H1 (cell line): ENCODE data around the gene KRT5. TPM values are rescaled to one million over a fixed set of nuclear protein-coding genes. Genes with fewer than 3 reads are reported as not detected.

Experiments
- CTCF ChIA-PET: fragments of 300-600 bp; sonication (Branson Sonifier 250); formaldehyde crosslinking; loops from one replicate; lab custom pipeline; 2021; ENCODE audit not compliant: partially characterized antibody; lab: Charles Lee
- POLR2A ChIA-PET: fragments of 300-600 bp; sonication (Branson Sonifier 250); formaldehyde crosslinking; loops from one replicate; lab custom pipeline; 2021; ENCODE audit warnings: inconsistent platforms; ENCODE audit not compliant: partially characterized antibody; lab: Charles Lee
- DNase-seq, 2 experiments: peaks; one replicate each; pipeline versions ENCODE4 v3.0.0 to v3.0.0-alpha.2; 2010 to 2022; ENCODE audit warnings: low spot score in 2 of 2, low read depth in 1 of 2, mixed read lengths in 1 of 2
- FAIRE-seq: peaks from 2 replicates; lab custom pipeline; 2011; peaks lifted over from hg19 to GRCh38; lab: Jason Lieb, UNC
- H2AFZ ChIP-seq: 2 replicates; pipeline ENCODE4 v1.8.1; 2012; ENCODE audit warnings: low read length, inconsistent platforms
- H2AK5ac ChIP-seq: 2 replicates; pipeline ENCODE4 v1.6.1; 2013; ENCODE audit warnings: low read depth, low read length
- H2BK120ac ChIP-seq: replicated peaks from 2 replicates; pipeline ENCODE3; 2013; ENCODE audit warnings: low read depth, low read length, inconsistent platforms
- H2BK12ac ChIP-seq: 2 replicates; pipeline ENCODE4 v1.6.1; 2013; ENCODE audit warnings: low read depth, low read length
- H2BK15ac ChIP-seq: 2 replicates; pipeline ENCODE4 v1.6.1; 2013; ENCODE audit warnings: low read length
- H2BK20ac ChIP-seq: 2 replicates; pipeline ENCODE4 v1.6.1; 2013; ENCODE audit warnings: low read length
- H2BK5ac ChIP-seq: 2 replicates; pipeline ENCODE4 v1.6.1; 2013; ENCODE audit warnings: low read depth, low read length
- H3K14ac ChIP-seq: 2 replicates; pipeline ENCODE4 v1.6.1; 2013; ENCODE audit warnings: inconsistent platforms; ENCODE audit not compliant: insufficient read length
- H3K18ac ChIP-seq: 2 replicates; pipeline ENCODE4 v1.6.1; 2013; ENCODE audit warnings: low read length; ENCODE audit errors: extremely low read depth
- H3K23ac ChIP-seq: 2 replicates; pipeline ENCODE4 v1.6.1; 2013; ENCODE audit warnings: inconsistent platforms; ENCODE audit not compliant: insufficient read length
- H3K23me2 ChIP-seq: 2 replicates; pipeline ENCODE4 v1.6.1; 2013; ENCODE audit warnings: low read depth, low read length
- H3K27ac ChIP-seq: 2 replicates; pipeline ENCODE4 v1.6.1; 2011; ENCODE audit warnings: low read depth, low read length, inconsistent platforms
- H3K27me3 ChIP-seq, 4 experiments: replicated peaks in 1 of 4; 1 replicate in 1 of 4; 2 replicates in 3 of 4; pipeline versions ENCODE4 v1.6.1 to v1.8.1; 2011 to 2013; ENCODE audit warnings: low read length in 3 of 4, mild to moderate bottlenecking in 3 of 4, inconsistent platforms in 2 of 4, mixed read lengths in 2 of 4, moderate library complexity in 1 of 4; ENCODE audit not compliant: control insufficient read depth in 3 of 4, insufficient read depth in 3 of 4; ENCODE audit errors: extremely low read depth in 1 of 4
- H3K36me3 ChIP-seq, 4 experiments: 2 replicates each; pipeline versions ENCODE4 v1.6.1 to v1.8.1; 2011 to 2013; ENCODE audit warnings: mild to moderate bottlenecking in 4 of 4, low read length in 3 of 4, moderate library complexity in 2 of 4, control low read depth in 1 of 4, inconsistent platforms in 1 of 4; ENCODE audit not compliant: insufficient read depth in 4 of 4, control insufficient read depth in 2 of 4
- H3K4ac ChIP-seq: replicated peaks from 2 replicates; pipeline ENCODE3; 2013; ENCODE audit warnings: low read length, low read depth, mixed read lengths, inconsistent platforms; ENCODE audit not compliant: insufficient read length
- H3K4me1 ChIP-seq, 4 experiments: replicated peaks in 1 of 4; 1 replicate in 1 of 4; 2 replicates in 3 of 4; pipeline versions ENCODE4 v1.6.1 to v1.8.1; 2011 to 2013; ENCODE audit warnings: low read length in 3 of 4, inconsistent platforms in 2 of 4, mixed read lengths in 1 of 4; ENCODE audit not compliant: insufficient read depth in 4 of 4, control insufficient read depth in 3 of 4
- H3K4me2 ChIP-seq, 2 experiments: 2 replicates each; pipeline versions ENCODE4 v1.6.1 to v1.8.1; 2011 to 2013; ENCODE audit warnings: low read depth in 2 of 2, low read length in 2 of 2, control low read depth in 1 of 2, inconsistent platforms in 1 of 2, mild to moderate bottlenecking in 1 of 2; ENCODE audit not compliant: insufficient read depth in 1 of 2
- H3K4me3 ChIP-seq, 4 experiments: fragments of 200-600, 300-600 bp in 1 of 4; sonication (generic), shearing (Covaris generic), sonication (Bioruptor Twin) in 1 of 4; 2 replicates each; pipeline versions ENCODE4 v1.5.1 to v1.8.1; 2011 to 2016; ENCODE audit warnings: low read length in 4 of 4, low read depth in 3 of 4, control low read depth in 2 of 4, inconsistent platforms in 2 of 4, mild to moderate bottlenecking in 2 of 4, mixed read lengths in 1 of 4, moderate library complexity in 1 of 4; ENCODE audit not compliant: insufficient read depth in 2 of 4; ENCODE audit errors: extremely low read depth in 1 of 4
- H3K56ac ChIP-seq: replicated peaks from 2 replicates; pipeline ENCODE3; 2013; ENCODE audit warnings: low read depth, mild to moderate bottlenecking, mixed read lengths, low read length, inconsistent platforms; ENCODE audit not compliant: insufficient read length
- H3K79me1 ChIP-seq: 2 replicates; pipeline ENCODE4 v1.6.1; 2013; ENCODE audit warnings: low read depth, low read length, control low read depth
- H3K79me2 ChIP-seq, 2 experiments: 2 replicates each; pipeline versions ENCODE4 v1.6.1 to v1.8.1; 2012 to 2013; ENCODE audit warnings: low read length in 2 of 2, mild to moderate bottlenecking in 2 of 2, inconsistent platforms in 1 of 2; ENCODE audit not compliant: insufficient read depth in 2 of 2, control insufficient read depth in 1 of 2
- H3K9ac ChIP-seq, 4 experiments: replicated peaks in 1 of 4; 1 replicate in 1 of 4; 2 replicates in 3 of 4; pipeline versions ENCODE4 v1.6.1 to v1.8.1; 2011 to 2013; ENCODE audit warnings: low read depth in 3 of 4, low read length in 3 of 4, control low read depth in 2 of 4, mild to moderate bottlenecking in 2 of 4, moderate library complexity in 2 of 4, inconsistent platforms in 1 of 4; ENCODE audit errors: extremely low read depth in 1 of 4
- H3K9me3 ChIP-seq, 2 experiments: 2 replicates each; pipeline versions ENCODE4 v1.6.1 to v1.8.1; 2012 to 2013; ENCODE audit warnings: mild to moderate bottlenecking in 2 of 2, moderate library complexity in 2 of 2, control low read depth in 1 of 2, inconsistent platforms in 1 of 2, low read depth in 1 of 2, low read length in 1 of 2, mixed read lengths in 1 of 2; ENCODE audit not compliant: insufficient read depth in 2 of 2
- H4K20me1 ChIP-seq, 2 experiments: replicated peaks in 1 of 2; 2 replicates each; pipeline versions ENCODE3 to v1.8.1; 2011 to 2013; ENCODE audit warnings: inconsistent platforms in 2 of 2, low read length in 2 of 2, mild to moderate bottlenecking in 1 of 2; ENCODE audit not compliant: insufficient read depth in 2 of 2, control insufficient read depth in 1 of 2
- H4K5ac ChIP-seq: 2 replicates; pipeline ENCODE4 v1.6.1; 2013; ENCODE audit warnings: low read length, low read depth, mixed read lengths, inconsistent platforms; ENCODE audit not compliant: insufficient read length
- H4K8ac ChIP-seq: 2 replicates; pipeline ENCODE4 v1.8.0; 2013; ENCODE audit warnings: mild to moderate bottlenecking, moderate library complexity, low read length, inconsistent platforms; ENCODE audit not compliant: insufficient read depth; ENCODE audit errors: extremely low read depth
- H4K91ac ChIP-seq: replicated peaks from 2 replicates; pipeline ENCODE3; 2013; ENCODE audit warnings: low read length, mixed read lengths, inconsistent platforms; ENCODE audit not compliant: insufficient read length
- BRCA1 ChIP-seq: IDR thresholded peaks from 2 replicates; pipeline ENCODE4 v1.6.1; 2012; ENCODE audit warnings: low read depth, low read length, improper control_type of control experiment
- CBX5 ChIP-seq: fragments of 300-800, 300-1000 bp; sonication (generic); IDR thresholded peaks from 2 replicates; pipeline ENCODE4 v1.7.1; 2016; ENCODE audit warnings: antibody characterized with exemption, low read length, low read depth
- EP300 ChIP-seq, 2 experiments: IDR thresholded peaks; 1 replicate in 1 of 2; 2 replicates in 1 of 2; pipeline ENCODE4 v1.6.1; 2011 to 2012; ENCODE audit warnings: low read depth in 2 of 2, low read length in 2 of 2, mild to moderate bottlenecking in 2 of 2, borderline replicate concordance in 1 of 2, inconsistent platforms in 1 of 2, moderate library complexity in 1 of 2
- EZH2 ChIP-seq: fragments of 200-600 bp; sonication (generic); IDR thresholded peaks from 2 replicates; pipeline ENCODE4 v1.7.1; 2012; ENCODE audit warnings: low read depth, mild to moderate bottlenecking, moderate library complexity, low read length, inconsistent platforms; ENCODE audit not compliant: severe bottlenecking
- KDM5A ChIP-seq: fragments of 200-600 bp; IDR thresholded peaks from 2 replicates; pipeline ENCODE4 v1.7.1; 2012; ENCODE audit warnings: mild to moderate bottlenecking, low read length, inconsistent platforms, mixed read lengths
- MAX ChIP-seq: IDR thresholded peaks from 2 replicates; pipeline ENCODE4 v1.6.1; 2012; ENCODE audit warnings: inconsistent platforms
- POU5F1 ChIP-seq: IDR thresholded peaks from 2 replicates; pipeline ENCODE4 v1.6.1; 2011; ENCODE audit warnings: low read depth, mild to moderate bottlenecking, low read length, moderate library complexity
- RFX5 ChIP-seq: IDR thresholded peaks from 2 replicates; pipeline ENCODE4 v1.6.1; 2011; ENCODE audit warnings: low read depth, low read length, improper control_type of control experiment, borderline replicate concordance
- RXRA ChIP-seq: IDR thresholded peaks from 2 replicates; pipeline ENCODE4 v1.6.1; 2011; ENCODE audit warnings: low read depth, mild to moderate bottlenecking, low read length, moderate library complexity; ENCODE audit not compliant: insufficient read depth
- SP2 ChIP-seq: IDR thresholded peaks from 2 replicates; pipeline ENCODE4 v1.6.1; 2012; ENCODE audit warnings: mild to moderate bottlenecking, low read length, inconsistent platforms
- WGBS, 2 experiments: shearing (Covaris generic) in 1 of 2; methylation state at CpG; one replicate each; pipeline versions ENCODE4 v1.1.6 to v1.1.7; 2013 to 2015; ENCODE audit warnings: low lambda C conversion rate in 2 of 2, mixed read lengths in 2 of 2, inconsistent platforms in 1 of 2, low coverage in 1 of 2, missing lambda C conversion rate in 1 of 2; ENCODE audit not compliant: insufficient replicate concordance in 2 of 2, insufficient coverage in 1 of 2, insufficient read length in 1 of 2; ENCODE audit errors: extremely low coverage in 1 of 2, missing lambda C conversion rate in 1 of 2; 5-methylcytosine and 5-hydroxymethylcytosine counted together
- polyA plus RNA-seq, 7 experiments: library from polyadenylated mRNA; depleted of rRNA in 3 of 7; stranded (reverse) in 5 of 7; unstranded in 2 of 7; fragments of >200 nt in 5 of 7; fragments of 200-250 nt in 2 of 7; gene quantifications; 1 replicate in 5 of 7; 2 replicates in 1 of 7; 4 replicates in 1 of 7; pipeline versions ENCODE4 v1.2.1 to v1.2.3, GENCODE V29; 2011 to 2013; ENCODE audit warnings: missing spikeins in 2 of 7, mixed read lengths in 2 of 7
- total RNA-seq: library from RNA; stranded (reverse); fragmentation: NEBNext Ultra II Directional; extraction: Animal tissue kit (Norgen Biotek cat#: 25700); gene quantifications from 2 replicates; pipeline ENCODE4 v1.2.1, GENCODE V29; 2021

KRT5 gene
- total and polyA plus RNA-seq, 2 of the 8 experiments (the other 6 are each of a cell fraction or from before 2014, with no cell fraction given): 0.18 TPM; not detected in 1

DNA sequence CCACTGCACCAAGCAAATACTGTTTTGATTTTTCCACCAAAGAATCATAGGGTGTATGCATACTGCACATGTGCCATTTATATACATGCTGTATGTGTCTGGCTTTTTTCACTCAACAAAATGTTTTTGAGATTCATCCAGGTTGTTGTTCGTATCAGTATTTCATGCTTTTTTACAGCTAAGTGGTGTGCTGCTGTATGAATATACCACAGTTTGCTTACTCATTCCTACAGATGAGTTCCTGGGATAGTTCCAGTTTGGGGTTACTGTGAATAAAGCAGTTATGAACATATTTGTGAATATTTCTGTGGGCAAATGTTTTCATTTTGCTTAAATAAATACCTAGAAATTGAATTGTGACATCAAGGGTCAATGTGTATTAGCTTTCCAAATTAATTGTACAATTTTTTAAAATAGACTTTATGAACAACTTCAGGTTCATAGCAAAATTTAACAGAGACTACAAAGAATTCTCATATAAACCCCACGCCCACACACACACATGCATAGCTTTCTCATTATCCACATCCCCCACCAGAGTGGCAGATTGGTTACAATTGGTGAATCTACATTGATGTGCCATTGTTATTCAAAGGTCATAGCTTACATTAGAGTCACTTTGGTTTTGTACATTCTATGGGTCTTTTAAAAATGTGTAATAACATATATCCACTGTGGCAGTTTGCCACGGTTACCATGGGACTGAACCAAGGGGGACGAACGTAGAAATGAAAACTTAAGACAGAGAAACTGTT, 20.2 kb downstream of the KRT5 start:
- Histone ChIP-seq H3K14ac (no peak overlapping the region), H3K27me3 (no peaks in the 10 kb centered on the region; a peak in 1 of 7 replicates), H3K79me2 (no peaks in the 10 kb centered on the region), H2BK12ac (no peak overlapping the region), H3K9ac (no peak overlapping the region), H4K5ac (no peak overlapping the region), H3K36me3 (no peaks in the 10 kb centered on the region), H4K91ac (no peak overlapping the region), H3K4me3 (no peak overlapping the region), H4K8ac (no peak overlapping the region), H3K4me2 (no peak overlapping the region), H3K79me1 (no peaks in the 10 kb centered on the region), H3K9me3 (no peaks in the 10 kb centered on the region), H3K18ac (no peak overlapping the region), H3K4ac (no peak overlapping the region), H3K23me2 (no peaks in the 10 kb centered on the region; the same call in 1 of the 2 replicates), H2AFZ (no peak overlapping the region), H2BK5ac (no peak overlapping the region), H3K23ac (no peak overlapping the region), H3K27ac (no peak overlapping the region), H3K56ac (no peak overlapping the region), H2BK120ac (no peak overlapping the region), H4K20me1 (no peaks in the 10 kb centered on the region), H2BK15ac (no peak overlapping the region), H2BK20ac (no peak overlapping the region), H3K4me1 (peaks cover 5 to 10% (median 8%) of the 10 kb centered on the region in 4 experiments; a peak in 6 of 7 replicates), H2AK5ac (no peak overlapping the region)
- FAIRE-seq (no peak), DNase-seq (no peak)
- ChIA-PET CTCF (interaction anchor here (0.8 to 3.1 kb wide), 10 partner anchors 14 to 119 kb away, joined by 3 to 20 read pairs (median 3); no protein-coding TSS in a partner anchor), POLR2A (no interaction called here)
- 90% methylated on average over 5 of the region's 5 CpGs; no CpG with 5 or more reads in 1 of the 2 experiments for WGBS, 2 experiments
- TF ChIP-seq RFX5 (no peak), MAX (no peak), SP2 (no peak), BRCA1 (no peak), EZH2 (no peak), POU5F1 (no peak), EP300 (IDR thresholded peaks at IDR 0.05; ENCODE audit: borderline replicate concordance in 1 of 2, low read depth in 2 of 2, low read length in 2 of 2) (no peak), KDM5A (no peak), RXRA (no peak), CBX5 (no peak)
